Sciatic nerve (tissue), 2 donors: ENCODE results near the gene GNAT1. TPM values are rescaled to one million over a fixed set of nuclear protein-coding genes. Genes with fewer than 3 reads are reported as not detected.

Experiments used
- ATAC-seq: fragments of 200-7000 bp; cut with Tn5 transposase; one replicate; pipeline ENCODE4 v1.9.1; 2020; ENCODE audit warnings: mild to moderate bottlenecking, moderate library complexity
- DNase-seq: peaks from one replicate; pipeline ENCODE4 v3.0.0-alpha.2; 2020; ENCODE audit warnings: low spot score
- intact Hi-C: fragments of 100-400 bp; cut with DNase I; formaldehyde crosslinking; loops from one replicate; pipeline ENCODE4 v1.14.2; 2022
- total RNA-seq: library from RNA; stranded (reverse); fragmentation: NEBNext Ultra II Directional; extraction: Animal tissue kit (Norgen Biotek cat#: 25700); gene quantifications from one replicate; pipeline ENCODE4 v1.2.1, GENCODE V29; 2021
- donor health status: DM: no; HTN: no; CAD: no.
- donor health status: DM: no; HTN: no; CAD: no.

The GNAT1 gene
- total RNA-seq, 1 donor from 2014 or later, result not detected

GRCh38 chr3:50173685-50174516 is 17.5 kb upstream of the GNAT1 start:
- DNase-seq (no peak), ATAC-seq (no peak)
- intact Hi-C loops, result no loop called here

- DNase-seq, result no peak
- no peak for ATAC-seq
- intact Hi-C loops, result no loop called here
These were observed 16.9 kb upstream of the GNAT1 start for GRCh38 chr3:50174517-50174895.

GRCh38 chr3:50174947-50175524 is 16.4 kb upstream of the GNAT1 start:
- intact Hi-C loops, result no loop called here
- ATAC-seq (peak; percentile 8), DNase-seq (no peak)

- DNase-seq (no peak), ATAC-seq (peak; percentile 66)
- intact Hi-C loops, result no loop called here
These were observed 14.1 kb upstream of the GNAT1 start for GRCh38 chr3:50177346-50177745.

DNA sequence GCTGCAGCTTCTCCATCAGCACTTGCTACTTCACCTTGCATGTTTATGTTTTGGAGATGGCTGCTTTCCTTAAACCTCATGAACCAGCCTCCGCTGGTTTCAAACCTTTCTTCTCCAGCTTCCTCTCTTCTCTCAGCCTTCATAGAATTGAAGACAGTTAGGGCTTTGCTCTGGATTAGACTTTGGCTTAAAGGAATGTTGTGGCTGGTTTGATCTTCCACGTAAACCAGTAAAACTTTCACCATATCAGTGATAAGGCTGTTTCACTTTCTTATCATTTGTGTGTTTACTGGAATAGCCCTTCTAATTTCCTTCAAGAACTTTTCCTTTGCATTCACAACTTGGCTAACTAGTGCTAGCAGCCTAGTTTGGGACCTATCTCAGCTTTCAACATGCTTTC is 11.7 kb upstream of the GNAT1 start:
- intact Hi-C loops, result no loop called here
- ATAC-seq (no peak), DNase-seq (no peak)

DNA sequence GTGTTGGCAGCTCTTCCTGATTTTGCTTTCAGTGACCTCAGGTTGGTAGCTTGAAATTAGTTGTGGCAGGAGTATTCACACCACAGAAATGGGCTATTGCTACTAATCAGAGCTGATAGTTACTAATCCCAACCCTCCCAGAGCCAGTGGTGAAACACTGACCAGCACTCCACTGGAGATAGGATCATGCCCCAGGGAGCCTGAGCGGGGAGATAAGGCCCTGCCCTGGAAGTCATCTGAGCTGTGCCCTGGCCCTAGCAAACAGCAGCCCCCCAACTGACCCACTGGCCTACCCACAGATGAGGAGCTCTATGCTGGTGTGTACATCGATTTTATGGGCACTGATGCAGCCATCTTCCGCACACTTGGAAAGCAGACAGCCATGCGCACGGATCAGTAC is 9.4 kb upstream of the GNAT1 start:
- ATAC-seq (no peak), DNase-seq (no peak)
- intact Hi-C loops, result no loop called here

DNA sequence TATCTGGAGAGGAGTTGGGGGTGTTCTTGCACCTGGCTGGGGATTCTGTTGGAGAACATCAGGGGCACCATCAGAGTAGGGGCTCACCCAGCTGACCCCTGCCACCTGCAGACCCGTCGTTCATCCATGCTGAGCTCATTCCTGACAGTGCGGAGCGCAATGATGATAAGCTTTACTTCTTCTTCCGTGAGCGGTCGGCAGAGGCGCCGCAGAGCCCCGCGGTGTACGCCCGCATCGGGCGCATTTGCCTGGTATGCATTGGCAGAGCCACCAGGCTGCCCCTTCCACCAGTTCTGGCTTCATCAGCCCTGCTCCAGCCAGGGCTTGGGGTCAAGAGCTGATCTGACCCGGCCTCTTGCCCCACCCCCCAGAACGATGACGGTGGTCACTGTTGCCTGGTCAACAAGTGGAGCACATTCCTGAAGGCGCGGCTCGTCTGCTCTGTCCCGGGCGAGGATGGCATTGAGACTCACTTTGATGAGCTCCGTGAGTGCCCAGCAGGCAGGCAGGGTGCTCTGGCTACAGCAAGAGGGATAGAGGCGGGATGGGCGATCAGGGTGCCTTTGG is 8.8 kb upstream of the GNAT1 start:
- intact Hi-C loops, result no loop called here
- ATAC-seq (no peak), DNase-seq (no peak)

- intact Hi-C loops, result no loop called here
- DNase-seq, result no peak
These were observed 7.7 kb upstream of the GNAT1 start for GRCh38 chr3:50183755-50184154.

GRCh38 chr3:50184242-50184978 is 7.0 kb upstream of the GNAT1 start:
- no peak for DNase-seq
- intact Hi-C loops, result no loop called here
- no peak for ATAC-seq

More at GRCh38 chr3:50183755-50184154, 7.7 kb upstream of the GNAT1 start:
- ATAC-seq, result no peak

- ATAC-seq (no peak), DNase-seq (no peak)
- intact Hi-C loops, result no loop called here
These were observed 6.2 kb upstream of the GNAT1 start for GRCh38 chr3:50185230-50185629.

DNA sequence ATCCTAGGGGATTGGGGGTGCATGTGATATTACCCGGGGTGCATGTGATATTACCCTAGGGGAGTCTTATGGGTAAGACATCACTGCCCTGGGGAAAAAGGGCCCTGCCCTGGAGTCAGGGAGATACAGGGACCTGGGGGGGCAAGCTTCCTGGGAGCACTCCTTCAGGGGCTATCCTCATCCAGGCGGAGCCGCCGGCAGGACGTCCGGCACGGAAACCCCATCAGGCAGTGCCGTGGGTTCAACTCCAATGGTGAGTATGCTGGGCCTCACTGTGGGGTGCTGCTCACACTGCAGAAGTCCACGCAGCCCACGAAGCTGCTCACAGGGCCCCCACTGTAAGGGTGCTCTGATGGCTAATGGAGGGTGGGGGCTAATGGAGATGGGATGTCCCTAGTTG is 5.3 kb upstream of the GNAT1 start:
- intact Hi-C loops, result no loop called here
- DNase-seq, result no peak
- no peak for ATAC-seq

GRCh38 chr3:50187750-50188149 is 3.7 kb upstream of the GNAT1 start:
- DNase-seq (no peak), ATAC-seq (no peak)
- intact Hi-C loops, result loop anchor here (2.0 kb wide), 1 partner anchor 67 kb away; no protein-coding TSS in a partner anchor

DNA sequence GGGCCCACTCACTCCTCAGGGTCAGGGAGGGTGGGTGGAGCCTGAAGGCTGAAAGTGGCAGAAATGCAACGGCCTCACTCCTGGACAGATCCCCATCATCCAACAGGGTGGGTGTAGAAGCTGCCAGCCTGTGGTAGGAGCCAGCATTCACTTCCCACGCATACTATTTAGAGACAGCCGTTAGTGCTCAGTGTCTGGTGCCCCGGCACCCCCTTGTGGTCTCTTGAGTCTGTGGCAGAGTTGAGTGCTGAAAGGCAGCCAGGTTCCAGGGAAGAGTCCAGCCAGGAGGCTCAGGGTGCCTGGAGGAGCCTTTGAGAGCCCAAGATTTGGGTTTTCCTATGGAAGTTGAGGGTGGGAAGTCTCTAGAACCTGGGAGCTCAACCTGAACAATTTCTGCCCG is 2.1 kb upstream of the GNAT1 start:
- intact Hi-C loops, result loop anchor here (2.0 kb wide), 1 partner anchor 68 kb away; no protein-coding TSS in a partner anchor
- peak; percentile 79 for ATAC-seq
- peak; percentile 83 for DNase-seq

DNA sequence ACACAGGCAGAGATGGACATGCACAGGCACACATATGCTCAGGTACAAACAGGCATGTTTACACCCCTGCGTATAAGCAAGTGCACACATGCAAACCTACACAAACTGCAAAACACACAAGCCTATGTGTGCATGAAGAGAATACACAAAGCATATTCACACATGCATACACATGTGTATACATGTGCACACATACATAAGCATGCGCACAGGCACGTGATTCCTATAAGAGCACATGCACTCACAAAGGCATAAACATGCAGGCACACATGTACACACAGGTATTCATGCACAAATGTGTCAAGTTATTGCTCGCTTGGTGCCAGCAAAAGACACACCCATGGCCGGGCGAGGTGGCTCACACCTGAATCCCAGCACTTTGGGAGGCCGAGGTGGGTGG is 1.4 kb upstream of the GNAT1 start:
- intact Hi-C loops, result loop anchor here (2.0 kb wide), 1 partner anchor 69 kb away; no protein-coding TSS in a partner anchor
- DNase-seq (no peak), ATAC-seq (no peak)

DNA sequence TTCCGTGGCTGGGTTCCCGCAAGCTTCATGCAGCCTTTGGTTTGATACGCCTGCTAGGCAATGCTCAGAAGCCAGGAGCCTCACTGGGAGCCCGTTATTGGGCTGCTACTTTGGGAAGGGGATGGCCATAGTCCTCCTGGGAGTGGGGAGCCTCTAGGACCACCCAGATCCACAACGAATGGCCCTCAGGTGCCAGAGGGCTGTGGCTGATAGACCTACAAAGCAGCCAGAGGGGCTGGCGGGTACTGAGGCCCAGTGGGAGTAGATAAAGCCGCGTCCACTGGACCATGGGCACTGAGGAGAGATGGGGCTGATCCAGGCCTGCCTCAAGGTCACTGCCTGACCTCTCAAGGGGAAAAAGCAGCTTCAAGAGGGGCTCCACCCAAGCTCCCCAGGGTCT is 714 bp downstream of the GNAT1 start:
- intact Hi-C loops, result no loop called here
- no peak for ATAC-seq
- no peak for DNase-seq

DNA sequence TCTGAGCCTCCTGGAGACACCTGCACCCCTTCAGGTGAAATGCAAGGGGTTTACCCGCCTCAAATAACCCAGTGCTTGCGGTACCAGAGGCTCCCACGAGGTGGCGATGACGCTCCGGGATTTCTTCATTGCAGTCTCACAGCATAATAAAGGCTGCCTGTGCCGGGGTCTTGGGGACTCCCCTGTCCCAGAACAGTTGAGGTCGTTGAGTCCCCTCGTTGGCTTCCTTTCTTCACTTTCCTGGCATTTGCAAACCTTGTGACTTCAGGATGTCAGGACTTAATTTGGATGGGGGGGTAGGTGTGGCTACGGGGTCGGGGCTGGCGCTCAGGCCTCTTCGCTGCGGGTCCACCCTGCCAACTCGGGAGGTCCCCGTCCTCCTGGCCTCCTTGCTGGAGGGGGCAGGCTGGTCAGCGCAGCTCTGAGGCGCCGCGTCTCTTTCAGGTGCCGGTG is 1.3 kb downstream of the GNAT1 start:
- intact Hi-C loops, result no loop called here
- DNase-seq (peak; percentile 84), ATAC-seq (peak; percentile 36)

- DNase-seq (no peak), ATAC-seq (no peak)
- intact Hi-C loops, result no loop called here
These were observed 1.9 kb downstream of the GNAT1 start for GRCh38 chr3:50193286-50193685.

- DNase-seq (no peak), ATAC-seq (no peak)
- intact Hi-C loops, result loop anchor here (2.0 kb wide), 1 partner anchor 31 kb away; no protein-coding TSS in a partner anchor
These were observed 2.3 kb downstream of the GNAT1 start for GRCh38 chr3:50193746-50194127.

- intact Hi-C loops, result loop anchor here (2.0 kb wide), 1 partner anchor 30 kb away; no protein-coding TSS in a partner anchor
- DNase-seq (peak; percentile 84), ATAC-seq (peak; percentile 77)
These were observed 2.9 kb downstream of the GNAT1 start for GRCh38 chr3:50194128-50194902.
